Hematopoietic multipotent progenitor cell (in vitro differentiated cells): ENCODE data around the gene KLHL29. TPM values are rescaled to one million over a fixed set of nuclear protein-coding genes. Genes with fewer than 3 reads are reported as not detected.
A peak's percentile ranks its signal among the peaks of the same experiment; 100 is the strongest.

Experiments used
- DNase-seq, 3 donors: peaks; one replicate each; pipeline ENCODE4 v3.0.0-alpha.2; 2011 to 2015; ENCODE audit warnings: low read depth in 2 of 3, low spot score in 2 of 3
- total RNA-seq: library from RNA; depleted of rRNA; stranded (reverse); fragments of >200 nt; gene quantifications from one replicate; pipeline ENCODE4 v1.2.3, GENCODE V29; 2012

Gene KLHL29
- total RNA-seq, 1 donor = under 0.01 TPM

- DNase-seq = no peak
Measured at GRCh38 chr2:23637011-23637778, 252.2 kb downstream of the KLHL29 start.

- DNase-seq = no peak
Measured at GRCh38 chr2:23639406-23639982, 254.5 kb downstream of the KLHL29 start.

GRCh38 chr2:23640711-23641110 lies 255.7 kb downstream of the KLHL29 start:
- no peak for DNase-seq

GRCh38 chr2:23642516-23642915 lies 257.5 kb downstream of the KLHL29 start:
- no peak for DNase-seq

- no peak for DNase-seq
Measured at GRCh38 chr2:23645230-23645808, 260.3 kb downstream of the KLHL29 start.

- DNase-seq = no peak
Measured at GRCh38 chr2:23647563-23647962, 262.6 kb downstream of the KLHL29 start.

- no peak for DNase-seq
Measured at GRCh38 chr2:23649303-23649702, 264.3 kb downstream of the KLHL29 start.

- DNase-seq = peak in 2 of 3 donors; percentile 78 to 92
Measured at GRCh38 chr2:23649819-23650218, 264.8 kb downstream of the KLHL29 start.

- DNase-seq = peak in 1 of 3 donors; percentile 12
Measured at GRCh38 chr2:23651187-23652080, 266.5 kb downstream of the KLHL29 start.

GRCh38 chr2:23653326-23653725 lies 268.3 kb downstream of the KLHL29 start:
- no peak for DNase-seq

GRCh38 chr2:23654756-23655155 lies 269.8 kb downstream of the KLHL29 start:
- no peak for DNase-seq

GRCh38 chr2:23655934-23656596 lies 271.1 kb downstream of the KLHL29 start:
- DNase-seq = no peak

- no peak for DNase-seq
Measured at GRCh38 chr2:23656597-23656973, 271.6 kb downstream of the KLHL29 start.

- DNase-seq = no peak
Measured at GRCh38 chr2:23657371-23657770, 272.4 kb downstream of the KLHL29 start.

GRCh38 chr2:23657934-23658333 lies 273.0 kb downstream of the KLHL29 start:
- no peak for DNase-seq

GRCh38 chr2:23658466-23658942 lies 273.5 kb downstream of the KLHL29 start:
- peak in 2 of 3 donors; percentile 47 to 64 for DNase-seq

GRCh38 chr2:23659328-23659727 lies 274.3 kb downstream of the KLHL29 start:
- DNase-seq = no peak

GRCh38 chr2:23659773-23660172 lies 274.8 kb downstream of the KLHL29 start:
- DNase-seq = no peak

- no peak for DNase-seq
Measured at GRCh38 chr2:23660237-23660636, 275.3 kb downstream of the KLHL29 start.

- DNase-seq = no peak
Measured at GRCh38 chr2:23661276-23662050, 276.5 kb downstream of the KLHL29 start.
